Measurements from ENCODE around the gene TMEM253. TPM values are rescaled to one million over a fixed set of nuclear protein-coding genes. Genes with fewer than 3 reads are reported as not detected.
A peak's percentile ranks its signal among the peaks of the same experiment; 100 is the strongest.

TMEM253 gene
- total and polyA plus RNA-seq, 2 donors (not counting 1 experiment from before 2014, with no cell fraction given) = 0.11 TPM; not detected in 1

DNA sequence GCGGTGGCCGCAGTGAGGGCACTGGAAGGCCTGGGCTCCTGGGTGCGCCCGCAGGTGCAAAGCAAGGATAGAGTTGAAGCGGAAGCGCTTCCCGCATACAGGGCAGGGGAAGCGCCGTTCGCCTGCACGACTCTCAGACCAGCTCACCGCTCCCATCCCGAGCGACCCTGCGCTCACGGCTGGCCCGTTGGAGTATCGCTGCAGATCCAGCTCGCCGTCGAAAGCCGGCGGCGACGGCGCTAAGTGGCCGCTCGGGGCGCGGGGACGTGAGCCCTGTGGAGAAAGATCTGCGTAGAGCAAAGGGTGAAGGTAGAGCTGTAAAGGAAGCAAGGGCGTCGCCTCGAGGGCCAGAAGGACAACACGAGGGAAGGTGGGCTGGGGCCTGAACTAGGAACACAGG is 7.8 kb upstream of the TMEM253 start:
- DNase-seq (ENCODE audit: low read depth in 2 of 2) = no peak
- H3K4me2 ChIP-seq (ENCODE audit: extremely low read depth, insufficient read depth, low read length) = no peak overlapping the region
- H3K79me2 ChIP-seq (ENCODE audit: control insufficient read depth, insufficient read depth, low read length) = no peaks in the 10 kb centered on the region

DNA sequence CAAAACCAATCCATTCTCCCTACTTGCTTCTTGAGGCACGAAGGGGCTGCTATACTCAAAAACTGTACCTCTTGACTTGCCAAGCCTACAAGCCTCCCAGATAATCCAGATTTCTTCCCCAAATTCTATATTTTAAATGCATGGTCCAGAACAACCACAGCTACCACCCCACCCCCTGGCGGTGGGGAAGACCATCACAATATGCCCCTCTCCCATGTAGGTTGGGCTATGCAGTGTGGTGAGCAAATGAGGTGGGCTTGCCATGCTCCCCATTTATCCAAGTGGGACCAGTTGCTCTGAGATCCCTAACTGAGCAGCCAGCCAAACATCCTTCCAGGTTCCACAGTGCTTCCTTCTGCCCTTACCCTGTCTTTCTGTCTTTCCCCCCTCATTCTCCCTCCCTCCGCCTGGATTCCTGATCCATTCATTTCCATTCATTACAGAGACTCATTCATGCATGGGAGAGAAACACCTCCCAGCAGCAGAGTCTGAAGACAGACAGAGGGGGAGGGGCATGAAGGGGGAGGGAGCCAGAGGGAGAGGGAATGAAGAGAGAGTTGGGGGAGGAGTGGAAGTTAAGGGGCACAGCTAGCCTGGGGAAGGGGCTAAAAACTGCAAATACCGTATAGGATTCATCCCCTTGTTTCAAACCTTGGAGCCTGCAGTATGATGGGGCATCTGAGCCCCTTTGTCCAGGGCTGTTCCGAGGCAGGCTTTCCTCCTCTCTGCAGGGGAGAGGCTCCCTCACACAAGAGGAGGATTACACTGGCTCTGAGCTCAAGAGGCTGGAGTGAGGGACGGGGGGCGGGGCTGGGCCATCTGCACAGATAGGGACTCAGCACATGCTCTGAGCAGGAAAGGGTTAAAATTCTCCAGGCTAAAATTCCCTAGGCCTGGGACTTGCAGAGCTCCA is 6.8 kb upstream of the TMEM253 start:
- TF ChIP-seq, protein P1, sequence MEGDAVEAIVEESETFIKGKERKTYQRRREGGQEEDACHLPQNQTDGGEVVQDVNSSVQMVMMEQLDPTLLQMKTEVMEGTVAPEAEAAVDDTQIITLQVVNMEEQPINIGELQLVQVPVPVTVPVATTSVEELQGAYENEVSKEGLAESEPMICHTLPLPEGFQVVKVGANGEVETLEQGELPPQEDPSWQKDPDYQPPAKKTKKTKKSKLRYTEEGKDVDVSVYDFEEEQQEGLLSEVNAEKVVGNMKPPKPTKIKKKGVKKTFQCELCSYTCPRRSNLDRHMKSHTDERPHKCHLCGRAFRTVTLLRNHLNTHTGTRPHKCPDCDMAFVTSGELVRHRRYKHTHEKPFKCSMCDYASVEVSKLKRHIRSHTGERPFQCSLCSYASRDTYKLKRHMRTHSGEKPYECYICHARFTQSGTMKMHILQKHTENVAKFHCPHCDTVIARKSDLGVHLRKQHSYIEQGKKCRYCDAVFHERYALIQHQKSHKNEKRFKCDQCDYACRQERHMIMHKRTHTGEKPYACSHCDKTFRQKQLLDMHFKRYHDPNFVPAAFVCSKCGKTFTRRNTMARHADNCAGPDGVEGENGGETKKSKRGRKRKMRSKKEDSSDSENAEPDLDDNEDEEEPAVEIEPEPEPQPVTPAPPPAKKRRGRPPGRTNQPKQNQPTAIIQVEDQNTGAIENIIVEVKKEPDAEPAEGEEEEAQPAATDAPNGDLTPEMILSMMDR (conservative IDR thresholded peaks at IDR 0.05 in 1 of 2, IDR thresholded peaks at IDR 0.05 in 1 of 2; ENCODE audit: low read depth in 1 of 2, low read length in 2 of 2) = peak in 1 of 2 donors; percentile 42
- no peak for TF ChIP-seq EZH2 (IDR thresholded peaks at IDR 0.05; ENCODE audit: low read length, missing control alignments)

More for the DNA sequence above, 7.8 kb upstream of the TMEM253 start:
- H2AFZ ChIP-seq (ENCODE audit: low read length) = no peak overlapping the region
- H3K27me3 ChIP-seq (ENCODE audit: control insufficient read depth, insufficient read depth, low read length) = no peaks in the 10 kb centered on the region
- no peak overlapping the region for H3K9ac ChIP-seq (ENCODE audit: insufficient read depth, low read length)
- H4K20me1 ChIP-seq (ENCODE audit: control insufficient read depth, extremely low read depth, insufficient read depth, low read length) = no peaks in the 10 kb centered on the region
- peaks cover 3% of the 10 kb centered on the region for H3K4me1 ChIP-seq (ENCODE audit: control insufficient read depth, extremely low read depth, insufficient read depth, low read length)
- no peak overlapping the region for H3K4me3 ChIP-seq (replicated peaks in 1 of 4; ENCODE audit: control extremely low read depth in 1 of 4, insufficient read depth in 1 of 4, low read depth in 3 of 4, low read length in 4 of 4)
- H3K27ac ChIP-seq (ENCODE audit: insufficient read depth, low read length) = no peak overlapping the region
- H3K9me3 ChIP-seq (ENCODE audit: control insufficient read depth, insufficient read depth, low read depth, low read length) = no peaks in the 10 kb centered on the region
- peaks cover 6% of the 10 kb centered on the region for H3K36me3 ChIP-seq (ENCODE audit: control insufficient read depth, insufficient read depth, low read length)
- TF ChIP-seq, protein P1 (conservative IDR thresholded peaks at IDR 0.05 in 1 of 2, IDR thresholded peaks at IDR 0.05 in 1 of 2; ENCODE audit: low read depth in 1 of 2, low read length in 2 of 2) = no peak
- TF ChIP-seq EZH2 (IDR thresholded peaks at IDR 0.05; ENCODE audit: low read length, missing control alignments) = no peak

DNA sequence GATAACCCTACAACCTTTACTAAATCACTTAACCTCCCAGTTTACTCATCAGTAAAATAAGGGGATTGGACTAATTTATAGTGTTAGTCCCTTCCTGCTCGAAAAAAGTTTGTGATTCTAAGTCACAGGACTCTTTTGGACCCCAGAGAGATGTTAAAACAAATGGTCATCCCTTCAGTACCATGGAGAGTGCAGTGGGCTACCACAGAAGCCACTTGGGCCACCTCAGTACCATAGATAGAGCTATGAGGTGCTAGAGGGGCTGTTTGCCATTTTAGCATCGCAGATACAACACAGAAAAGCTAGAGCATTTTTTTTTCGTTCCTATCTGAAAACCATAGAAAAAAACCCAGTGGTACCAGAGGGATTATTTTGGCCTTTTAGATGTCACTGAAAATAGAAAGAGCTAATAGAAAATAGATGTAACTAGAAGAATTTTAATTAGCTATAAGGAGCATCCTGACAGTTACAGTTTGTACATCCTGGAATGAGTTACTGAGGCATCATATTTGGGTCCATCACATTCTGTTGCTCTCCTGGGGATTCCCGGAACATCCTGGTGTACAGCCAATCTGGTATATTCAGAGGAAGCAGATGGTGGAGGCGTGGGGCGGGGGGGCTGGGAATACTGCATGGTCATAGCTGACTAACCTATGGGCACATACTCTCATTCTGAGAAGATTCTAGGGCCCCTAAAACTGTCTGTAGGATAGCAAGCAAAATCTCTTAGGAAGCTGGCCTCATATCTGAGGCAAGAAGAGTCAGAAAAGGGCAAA is 5.2 kb upstream of the TMEM253 start:
- Histone ChIP-seq H3K27ac (ENCODE audit: insufficient read depth, low read length) (no peak overlapping the region), H3K4me3 (replicated peaks in 1 of 4; ENCODE audit: control extremely low read depth in 1 of 4, insufficient read depth in 1 of 4, low read depth in 3 of 4, low read length in 4 of 4) (no peak overlapping the region), H3K4me2 (ENCODE audit: extremely low read depth, insufficient read depth, low read length) (no peak overlapping the region), H3K36me3 (ENCODE audit: control insufficient read depth, insufficient read depth, low read length) (peaks cover 2% of the 10 kb centered on the region), H3K4me1 (ENCODE audit: control insufficient read depth, extremely low read depth, insufficient read depth, low read length) (peaks cover 3% of the 10 kb centered on the region), H3K27me3 (ENCODE audit: control insufficient read depth, insufficient read depth, low read length) (no peaks in the 10 kb centered on the region), H3K9me3 (ENCODE audit: control insufficient read depth, insufficient read depth, low read depth, low read length) (no peaks in the 10 kb centered on the region), H2AFZ (ENCODE audit: low read length) (no peak overlapping the region), H4K20me1 (ENCODE audit: control insufficient read depth, extremely low read depth, insufficient read depth, low read length) (no peaks in the 10 kb centered on the region), H3K79me2 (ENCODE audit: control insufficient read depth, insufficient read depth, low read length) (no peaks in the 10 kb centered on the region), H3K9ac (ENCODE audit: insufficient read depth, low read length) (no peak overlapping the region)
- no peak for TF ChIP-seq EZH2 (IDR thresholded peaks at IDR 0.05; ENCODE audit: low read length, missing control alignments)
- TF ChIP-seq, protein P1 (conservative IDR thresholded peaks at IDR 0.05 in 1 of 2, IDR thresholded peaks at IDR 0.05 in 1 of 2; ENCODE audit: low read depth in 1 of 2, low read length in 2 of 2) = no peak
- DNase-seq (ENCODE audit: low read depth in 2 of 2) = peak; percentile 26 to 32

More for the DNA sequence above, 6.8 kb upstream of the TMEM253 start:
- Histone ChIP-seq H3K4me1 (ENCODE audit: control insufficient read depth, extremely low read depth, insufficient read depth, low read length) (peaks cover under 1% of the 10 kb centered on the region), H3K9me3 (ENCODE audit: control insufficient read depth, insufficient read depth, low read depth, low read length) (no peaks in the 10 kb centered on the region), H3K36me3 (ENCODE audit: control insufficient read depth, insufficient read depth, low read length) (peaks cover 3% of the 10 kb centered on the region), H3K27me3 (ENCODE audit: control insufficient read depth, insufficient read depth, low read length) (no peaks in the 10 kb centered on the region), H2AFZ (ENCODE audit: low read length) (no peak overlapping the region), H3K4me2 (ENCODE audit: extremely low read depth, insufficient read depth, low read length) (no peak overlapping the region), H3K9ac (ENCODE audit: insufficient read depth, low read length) (no peak overlapping the region), H3K4me3 (replicated peaks in 1 of 4; ENCODE audit: control extremely low read depth in 1 of 4, insufficient read depth in 1 of 4, low read depth in 3 of 4, low read length in 4 of 4) (no peak overlapping the region), H3K79me2 (ENCODE audit: control insufficient read depth, insufficient read depth, low read length) (no peaks in the 10 kb centered on the region), H3K27ac (ENCODE audit: insufficient read depth, low read length) (no peak overlapping the region), H4K20me1 (ENCODE audit: control insufficient read depth, extremely low read depth, insufficient read depth, low read length) (no peaks in the 10 kb centered on the region)
- peak in 1 of 2 donors; percentile 22 for DNase-seq (ENCODE audit: low read depth in 2 of 2)
